SIG-M5 (cell line): ENCODE data around the gene FAAP100.
"Not testable (repeated sequence)": the region's sequence is repeated elsewhere in the genome, so short reads cannot be mapped to it uniquely, and the experiment has no call there.

Experiments
- DNase-seq: peaks from one replicate; lab custom pipeline; 2025; lab: John Stamatoyannopoulos, UW

The FAAP100 gene

GRCh38 chr17:81537856-81538555 is 14.1 kb downstream of the FAAP100 start:
- DNase-seq: no peak

- no peak for DNase-seq
Observed at GRCh38 chr17:81537343-81537855, 14.8 kb downstream of the FAAP100 start.

GRCh38 chr17:81536299-81537290 is 15.6 kb downstream of the FAAP100 start:
- DNase-seq: no peak

- no peak for DNase-seq
Observed at GRCh38 chr17:81535480-81536298, 16.5 kb downstream of the FAAP100 start.

GRCh38 chr17:81535007-81535328 is 17.2 kb downstream of the FAAP100 start:
- no peak for DNase-seq

- no peak for DNase-seq
Observed at GRCh38 chr17:81534157-81535006, 17.8 kb downstream of the FAAP100 start.

GRCh38 chr17:81533339-81534141 is 18.6 kb downstream of the FAAP100 start:
- no peak for DNase-seq

GRCh38 chr17:81532490-81533287 is 19.5 kb downstream of the FAAP100 start:
- DNase-seq: no peak

GRCh38 chr17:81531998-81532404 is 20.2 kb downstream of the FAAP100 start:
- DNase-seq: not testable (repeated sequence)

- DNase-seq: not testable (repeated sequence)
Observed at GRCh38 chr17:81531013-81531412, 21.1 kb downstream of the FAAP100 start.

- DNase-seq: no peak
Observed at GRCh38 chr17:81529437-81529803, 22.7 kb downstream of the FAAP100 start.

- DNase-seq: no peak
Observed at GRCh38 chr17:81528651-81529436, 23.3 kb downstream of the FAAP100 start.

- DNase-seq: no peak
Observed at GRCh38 chr17:81528384-81528650, 23.8 kb downstream of the FAAP100 start.

GRCh38 chr17:81527591-81528383 is 24.4 kb downstream of the FAAP100 start, which contains the start of gene FSCN2:
Gene FSCN2, plus strand, starts transcription at chr17:81528377. Its CDS starts 155 bp downstream, at chr17:81528532.
- DNase-seq: no peak

GRCh38 chr17:81526662-81527571 is 25.2 kb downstream of the FAAP100 start:
- DNase-seq: no peak

- DNase-seq: no peak
Observed at GRCh38 chr17:81524865-81525159, 27.3 kb downstream of the FAAP100 start.
